Measurements from ENCODE around the gene SQSTM1.
A peak's percentile ranks its signal among the peaks of the same experiment; 100 is the strongest.

SQSTM1 gene

DNA sequence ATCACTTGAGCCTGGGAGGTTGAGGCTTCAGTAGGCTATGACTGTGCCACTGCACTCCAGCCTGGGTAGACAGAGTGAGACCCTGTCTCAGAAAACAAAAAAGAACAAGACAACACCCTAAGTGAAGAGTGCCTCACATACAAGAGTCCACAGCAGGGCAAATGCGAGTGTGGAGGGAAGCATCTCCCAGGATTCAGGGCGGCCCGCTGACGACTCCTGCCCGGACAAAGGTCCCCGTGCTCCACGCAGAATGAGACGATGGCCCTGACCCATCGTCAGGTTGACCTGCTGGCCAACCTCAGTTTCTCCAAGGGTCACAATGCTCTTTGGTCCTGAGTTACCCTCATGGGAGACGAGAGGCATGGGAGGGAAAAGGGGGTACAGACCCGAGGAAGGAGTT is 19.6 kb downstream of the SQSTM1 start:
- DNase-seq (ENCODE audit: extremely low read depth, insufficient read length) = no peak
- no peak overlapping the region for H3K4me3 ChIP-seq (replicated peaks; ENCODE audit: low read depth, low read length)
- no peaks in the 10 kb centered on the region for H3K27me3 ChIP-seq (replicated peaks; ENCODE audit: control insufficient read depth, insufficient read depth, low read length)
- H3K36me3 ChIP-seq (ENCODE audit: control insufficient read depth, insufficient read depth, low read length) = peaks cover 21% of the 10 kb centered on the region
- TF ChIP-seq, protein P1, sequence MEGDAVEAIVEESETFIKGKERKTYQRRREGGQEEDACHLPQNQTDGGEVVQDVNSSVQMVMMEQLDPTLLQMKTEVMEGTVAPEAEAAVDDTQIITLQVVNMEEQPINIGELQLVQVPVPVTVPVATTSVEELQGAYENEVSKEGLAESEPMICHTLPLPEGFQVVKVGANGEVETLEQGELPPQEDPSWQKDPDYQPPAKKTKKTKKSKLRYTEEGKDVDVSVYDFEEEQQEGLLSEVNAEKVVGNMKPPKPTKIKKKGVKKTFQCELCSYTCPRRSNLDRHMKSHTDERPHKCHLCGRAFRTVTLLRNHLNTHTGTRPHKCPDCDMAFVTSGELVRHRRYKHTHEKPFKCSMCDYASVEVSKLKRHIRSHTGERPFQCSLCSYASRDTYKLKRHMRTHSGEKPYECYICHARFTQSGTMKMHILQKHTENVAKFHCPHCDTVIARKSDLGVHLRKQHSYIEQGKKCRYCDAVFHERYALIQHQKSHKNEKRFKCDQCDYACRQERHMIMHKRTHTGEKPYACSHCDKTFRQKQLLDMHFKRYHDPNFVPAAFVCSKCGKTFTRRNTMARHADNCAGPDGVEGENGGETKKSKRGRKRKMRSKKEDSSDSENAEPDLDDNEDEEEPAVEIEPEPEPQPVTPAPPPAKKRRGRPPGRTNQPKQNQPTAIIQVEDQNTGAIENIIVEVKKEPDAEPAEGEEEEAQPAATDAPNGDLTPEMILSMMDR (IDR thresholded peaks at IDR 0.05; ENCODE audit: insufficient read depth, low read length, poor library complexity, severe bottlenecking) = no peak

DNA sequence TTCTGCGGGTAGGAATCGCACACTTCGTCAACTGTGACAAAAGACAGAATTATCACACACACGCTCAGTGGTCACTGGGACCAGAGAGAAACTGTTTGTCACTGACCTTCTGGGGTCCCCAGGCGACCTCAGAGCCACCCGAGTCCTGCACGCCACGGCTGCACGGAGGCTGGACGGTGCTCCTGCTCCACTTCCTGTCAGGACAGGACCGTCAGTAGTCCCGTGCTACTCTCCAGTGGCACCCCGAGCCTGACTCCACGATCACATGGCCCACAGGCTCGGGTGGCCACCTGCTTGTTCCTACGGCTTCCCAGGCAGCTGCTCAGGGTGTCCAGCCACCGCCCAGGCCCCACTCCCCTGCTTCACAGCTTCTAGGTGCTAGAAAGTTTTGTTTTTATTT is 20.1 kb downstream of the SQSTM1 start:
- DNase-seq (ENCODE audit: extremely low read depth, insufficient read length) = no peak
- TF ChIP-seq, protein P1 (IDR thresholded peaks at IDR 0.05; ENCODE audit: insufficient read depth, low read length, poor library complexity, severe bottlenecking) = no peak
- Histone ChIP-seq H3K4me3 (replicated peaks; ENCODE audit: low read depth, low read length) (no peak overlapping the region), H3K27me3 (replicated peaks; ENCODE audit: control insufficient read depth, insufficient read depth, low read length) (no peaks in the 10 kb centered on the region), H3K36me3 (ENCODE audit: control insufficient read depth, insufficient read depth, low read length) (peaks cover 21% of the 10 kb centered on the region)

DNA sequence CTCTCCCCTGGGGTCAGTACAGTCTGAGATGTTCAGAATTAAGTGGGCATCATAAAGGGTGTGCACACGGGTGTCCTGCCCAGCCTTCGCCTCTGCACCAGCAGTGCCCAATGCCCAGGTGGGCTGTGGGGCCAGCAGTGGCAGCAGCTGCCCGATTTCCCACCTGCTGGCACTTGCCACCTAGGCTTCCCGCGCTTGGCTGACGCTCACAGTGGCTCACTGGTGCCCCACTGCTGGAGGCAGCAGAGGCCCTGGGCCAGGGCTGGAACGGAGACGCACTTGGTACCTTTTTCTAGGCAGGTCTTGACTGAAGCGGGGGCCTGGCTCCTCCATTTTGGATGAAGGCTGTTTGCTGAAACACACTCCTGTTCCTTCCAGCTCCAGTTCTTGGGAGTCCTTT is 20.9 kb downstream of the SQSTM1 start:
- Histone ChIP-seq H3K4me3 (replicated peaks; ENCODE audit: low read depth, low read length) (no peak overlapping the region), H3K27me3 (replicated peaks; ENCODE audit: control insufficient read depth, insufficient read depth, low read length) (no peaks in the 10 kb centered on the region), H3K36me3 (ENCODE audit: control insufficient read depth, insufficient read depth, low read length) (peaks cover 15% of the 10 kb centered on the region)
- TF ChIP-seq, protein P1 (IDR thresholded peaks at IDR 0.05; ENCODE audit: insufficient read depth, low read length, poor library complexity, severe bottlenecking) = no peak
- DNase-seq (ENCODE audit: extremely low read depth, insufficient read length) = no peak

DNA sequence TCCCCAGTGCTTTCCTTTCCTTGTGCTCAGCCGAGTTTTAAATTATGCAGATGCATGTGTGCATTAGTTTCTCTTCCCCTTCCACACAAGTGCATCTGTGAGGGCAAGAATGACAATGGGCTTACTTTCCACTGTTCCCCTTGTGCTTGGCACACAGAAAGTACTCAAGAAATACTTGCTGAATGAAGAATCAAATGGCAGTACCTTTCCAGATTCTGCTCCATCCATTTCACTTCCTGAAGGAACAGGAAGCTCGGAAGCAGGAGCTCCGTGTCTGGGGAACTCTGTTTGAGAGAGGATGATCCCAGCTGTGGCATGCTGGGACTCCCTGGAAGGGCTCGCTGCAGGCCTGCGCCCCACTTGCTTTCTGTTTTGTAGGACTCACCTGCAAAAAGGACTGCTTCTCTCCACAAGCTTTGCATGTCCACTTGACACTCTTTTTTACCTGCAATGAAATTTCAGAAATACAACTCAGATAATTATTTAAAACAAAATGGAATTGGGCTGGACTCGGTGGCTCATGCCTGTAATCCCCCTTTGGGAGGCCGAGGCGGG is 32.4 kb downstream of the SQSTM1 start:
- no peaks in the 10 kb centered on the region for H3K27me3 ChIP-seq (replicated peaks; ENCODE audit: control insufficient read depth, insufficient read depth, low read length)
- H3K36me3 ChIP-seq (ENCODE audit: control insufficient read depth, insufficient read depth, low read length) = peaks cover 9% of the 10 kb centered on the region
- no peak overlapping the region for H3K4me3 ChIP-seq (replicated peaks; ENCODE audit: low read depth, low read length)
- DNase-seq (ENCODE audit: extremely low read depth, insufficient read length) = peak; percentile 50
- TF ChIP-seq, protein P1 (IDR thresholded peaks at IDR 0.05; ENCODE audit: insufficient read depth, low read length, poor library complexity, severe bottlenecking) = no peak

DNA sequence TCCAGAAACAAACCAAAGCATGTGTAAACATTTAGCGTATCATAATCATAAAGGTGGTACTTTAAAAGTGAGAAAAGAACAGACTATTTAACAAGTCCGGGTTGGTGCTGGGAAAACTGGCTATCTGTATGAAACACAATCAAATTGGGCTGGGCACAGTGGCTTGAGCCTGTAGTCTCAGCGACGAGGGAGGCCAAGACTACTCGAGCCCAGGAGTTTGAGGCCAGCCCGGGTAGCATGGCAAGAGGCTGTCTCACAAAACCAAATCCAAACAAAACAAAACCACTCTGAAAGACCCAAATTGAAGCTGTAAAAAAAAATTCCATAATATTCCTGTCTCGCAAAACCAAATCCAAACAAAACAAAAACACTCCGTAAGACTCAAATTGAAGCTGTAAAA is 33.7 kb downstream of the SQSTM1 start:
- TF ChIP-seq, protein P1 (IDR thresholded peaks at IDR 0.05; ENCODE audit: insufficient read depth, low read length, poor library complexity, severe bottlenecking) = no peak
- DNase-seq (ENCODE audit: extremely low read depth, insufficient read length) = no peak
- Histone ChIP-seq H3K27me3 (replicated peaks; ENCODE audit: control insufficient read depth, insufficient read depth, low read length) (no peaks in the 10 kb centered on the region), H3K36me3 (ENCODE audit: control insufficient read depth, insufficient read depth, low read length) (peaks cover 9% of the 10 kb centered on the region), H3K4me3 (replicated peaks; ENCODE audit: low read depth, low read length) (no peak overlapping the region)

DNA sequence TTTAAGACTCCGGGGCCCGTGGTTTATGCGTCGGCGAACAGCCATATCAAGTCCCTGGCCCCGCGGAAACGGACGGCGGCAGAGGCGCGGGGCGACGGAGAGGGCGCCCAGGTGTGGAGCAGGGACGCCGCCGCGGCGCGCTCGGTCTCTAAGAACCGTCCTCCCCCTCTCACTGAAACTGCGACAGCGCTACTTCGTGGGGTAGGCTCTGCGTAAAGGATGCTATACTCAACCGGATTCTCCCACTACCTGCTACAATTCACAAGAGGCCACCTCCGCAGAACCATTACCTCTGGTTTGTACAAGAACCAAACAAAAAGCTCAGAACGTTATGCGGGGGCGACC is 37.5 kb downstream of the SQSTM1 start:
- TF ChIP-seq, protein P1 (IDR thresholded peaks at IDR 0.05; ENCODE audit: insufficient read depth, low read length, poor library complexity, severe bottlenecking) = no peak
- peaks cover 7% of the 10 kb centered on the region for H3K36me3 ChIP-seq (ENCODE audit: control insufficient read depth, insufficient read depth, low read length)
- DNase-seq (ENCODE audit: extremely low read depth, insufficient read length) = peak; percentile 77
- peak overlapping the region; percentile 94 for H3K4me3 ChIP-seq (replicated peaks; ENCODE audit: low read depth, low read length)
- H3K27me3 ChIP-seq (replicated peaks; ENCODE audit: control insufficient read depth, insufficient read depth, low read length) = no peaks in the 10 kb centered on the region
